ENCODE measurements around the gene FAM163B.

The FAM163B gene

GRCh38 chr9:133601746-133602145 lies 7.4 kb downstream of the FAM163B start:
- DNase-seq (ENCODE audit: extremely low read depth, insufficient read length), result no peak
- H3K36me3 ChIP-seq (ENCODE audit: control insufficient read depth, insufficient read depth, low read length), result no peaks in the 10 kb centered on the region; the same call in 1 of the 2 replicates
- no peaks in the 10 kb centered on the region; the same call in 1 of the 2 replicates for H3K27me3 ChIP-seq (replicated peaks; ENCODE audit: control insufficient read depth, insufficient read depth, low read length)
- TF ChIP-seq CTCF (IDR thresholded peaks at IDR 0.05; ENCODE audit: insufficient read depth, low read length, poor library complexity, severe bottlenecking), result no peak
- no peak overlapping the region for H3K4me3 ChIP-seq (replicated peaks; ENCODE audit: low read depth, low read length)

GRCh38 chr9:133600739-133601138 lies 8.4 kb downstream of the FAM163B start:
- no peaks in the 10 kb centered on the region; the same call in 1 of the 2 replicates for H3K27me3 ChIP-seq (replicated peaks; ENCODE audit: control insufficient read depth, insufficient read depth, low read length)
- H3K4me3 ChIP-seq (replicated peaks; ENCODE audit: low read depth, low read length), result no peak overlapping the region
- no peak for TF ChIP-seq CTCF (IDR thresholded peaks at IDR 0.05; ENCODE audit: insufficient read depth, low read length, poor library complexity, severe bottlenecking)
- DNase-seq (ENCODE audit: extremely low read depth, insufficient read length), result no peak
- no peaks in the 10 kb centered on the region; the same call in 1 of the 2 replicates for H3K36me3 ChIP-seq (ENCODE audit: control insufficient read depth, insufficient read depth, low read length)

GRCh38 chr9:133599470-133600173 lies 9.6 kb downstream of the FAM163B start:
- no peak for TF ChIP-seq CTCF (IDR thresholded peaks at IDR 0.05; ENCODE audit: insufficient read depth, low read length, poor library complexity, severe bottlenecking)
- no peaks in the 10 kb centered on the region; the same call in 1 of the 2 replicates for H3K36me3 ChIP-seq (ENCODE audit: control insufficient read depth, insufficient read depth, low read length)
- no peak overlapping the region for H3K4me3 ChIP-seq (replicated peaks; ENCODE audit: low read depth, low read length)
- H3K27me3 ChIP-seq (replicated peaks; ENCODE audit: control insufficient read depth, insufficient read depth, low read length), result no peaks in the 10 kb centered on the region; the same call in 1 of the 2 replicates
- no peak for DNase-seq (ENCODE audit: extremely low read depth, insufficient read length)

GRCh38 chr9:133598978-133599377 lies 10.2 kb downstream of the FAM163B start:
- H3K4me3 ChIP-seq (replicated peaks; ENCODE audit: low read depth, low read length), result no peak overlapping the region
- H3K36me3 ChIP-seq (ENCODE audit: control insufficient read depth, insufficient read depth, low read length), result no peaks in the 10 kb centered on the region; the same call in 1 of the 2 replicates
- TF ChIP-seq CTCF (IDR thresholded peaks at IDR 0.05; ENCODE audit: insufficient read depth, low read length, poor library complexity, severe bottlenecking), result no peak
- no peak for DNase-seq (ENCODE audit: extremely low read depth, insufficient read length)
- no peaks in the 10 kb centered on the region; the same call in 1 of the 2 replicates for H3K27me3 ChIP-seq (replicated peaks; ENCODE audit: control insufficient read depth, insufficient read depth, low read length)

- no peaks in the 10 kb centered on the region for H3K27me3 ChIP-seq (replicated peaks; ENCODE audit: control insufficient read depth, insufficient read depth, low read length)
- no peak for TF ChIP-seq CTCF (IDR thresholded peaks at IDR 0.05; ENCODE audit: insufficient read depth, low read length, poor library complexity, severe bottlenecking)
- no peaks in the 10 kb centered on the region; the same call in 1 of the 2 replicates for H3K36me3 ChIP-seq (ENCODE audit: control insufficient read depth, insufficient read depth, low read length)
- no peak overlapping the region for H3K4me3 ChIP-seq (replicated peaks; ENCODE audit: low read depth, low read length)
- no peak for DNase-seq (ENCODE audit: extremely low read depth, insufficient read length)
Observed at GRCh38 chr9:133597316-133597957, 11.8 kb downstream of the FAM163B start.
